Mesothelial cell of epicardium (in vitro differentiated cells): ENCODE data around the gene TUT4. TPM values are rescaled to one million over a fixed set of nuclear protein-coding genes. Genes with fewer than 3 reads are reported as not detected.

ENCODE experiments used
- DNase-seq, 2 experiments: peaks; one replicate each; pipeline ENCODE4 v3.0.0; 2021; ENCODE audit warnings: low spot score in 2 of 2; ENCODE audit not compliant: unreplicated experiment in 2 of 2
- H3K27ac Mint-ChIP-seq: 2 replicates; pipeline ENCODE4 v1.8.0; 2021; ENCODE audit warnings: mixed read lengths
- H3K27me3 Mint-ChIP-seq: 2 replicates; pipeline ENCODE4 v1.8.0; 2021; ENCODE audit warnings: low read depth, mixed read lengths
- H3K36me3 Mint-ChIP-seq: 2 replicates; pipeline ENCODE4 v1.8.0; 2021; ENCODE audit warnings: mixed read lengths
- H3K4me1 Mint-ChIP-seq: 2 replicates; pipeline ENCODE4 v1.8.0; 2021; ENCODE audit warnings: mixed read lengths
- H3K4me3 Mint-ChIP-seq: 2 replicates; pipeline ENCODE4 v1.8.0; 2021; ENCODE audit warnings: mild to moderate bottlenecking, moderate library complexity, mixed read lengths
- H3K9me3 Mint-ChIP-seq: 2 replicates; pipeline ENCODE4 v1.8.0; 2021; ENCODE audit warnings: mixed read lengths
- CTCF ChIP-seq: fragments of 200-600 bp; sonication (generic); IDR thresholded peaks from one replicate; pipeline ENCODE4 v1.5.0; 2021; ENCODE audit warnings: antibody characterized with exemption; ENCODE audit not compliant: unreplicated experiment
- total RNA-seq: library from RNA; stranded (reverse); gene quantifications from 3 replicates; pipeline ENCODE4 v1.2.1, GENCODE V29; 2021

Gene TUT4
- total RNA-seq, result 123 to 132 TPM (median 129 TPM) in 3 replicates

GRCh38 chr1:52552505-52553361, at the start of gene TUT4:
TUT4 (minus strand) TSS chr1:52553092; CDS start chr1:52526280, 26,812 bp downstream.
- H3K36me3 Mint-ChIP-seq, result no peaks in the 10 kb centered on the region

GRCh38 chr1:52601991-52602855, 49.3 kb upstream of the TUT4 start, which contains the start of gene GPX7:
GPX7 (plus strand) TSS chr1:52602371; CDS start chr1:52602410, 39 bp downstream.
- TF ChIP-seq CTCF, result no peak
- no peaks in the 10 kb centered on the region for H3K27me3 Mint-ChIP-seq
- DNase-seq, result peak; percentile 27 to 52
- H3K4me1 Mint-ChIP-seq, result peaks cover 25% of the 10 kb centered on the region
- H3K9me3 Mint-ChIP-seq, result no peaks in the 10 kb centered on the region
- peaks cover 11% of the 10 kb centered on the region for H3K36me3 Mint-ChIP-seq
- H3K4me3 Mint-ChIP-seq, result peak within 1 kb of the TSS; percentile 74
- H3K27ac Mint-ChIP-seq, result peak within 1 kb of the TSS; percentile 90

More at GRCh38 chr1:52552505-52553361, at the start of gene TUT4:
- H3K27ac Mint-ChIP-seq, result peak within 1 kb of the TSS; percentile 97
- no peaks in the 10 kb centered on the region for H3K27me3 Mint-ChIP-seq
- H3K4me1 Mint-ChIP-seq, result peaks cover 37% of the 10 kb centered on the region
- H3K4me3 Mint-ChIP-seq, result peak within 1 kb of the TSS; percentile 72
- no peaks in the 10 kb centered on the region for H3K9me3 Mint-ChIP-seq
- no peak for TF ChIP-seq CTCF
- DNase-seq, result peak; percentile 79 to 82

GRCh38 chr1:52601519-52601918, 48.6 kb upstream of the TUT4 start:
- H3K36me3 Mint-ChIP-seq, result peaks cover 4% of the 10 kb centered on the region
- peak overlapping the region; percentile 85 for H3K27ac Mint-ChIP-seq
- H3K4me3 Mint-ChIP-seq, result peak overlapping the region; percentile 74
- no peak for DNase-seq
- no peaks in the 10 kb centered on the region for H3K27me3 Mint-ChIP-seq
- peaks cover 25% of the 10 kb centered on the region for H3K4me1 Mint-ChIP-seq
- TF ChIP-seq CTCF, result no peak
- no peaks in the 10 kb centered on the region for H3K9me3 Mint-ChIP-seq

GRCh38 chr1:52600533-52601179, 47.8 kb upstream of the TUT4 start:
- no peak overlapping the region for H3K27ac Mint-ChIP-seq
- no peak for DNase-seq
- no peaks in the 10 kb centered on the region for H3K36me3 Mint-ChIP-seq
- no peaks in the 10 kb centered on the region for H3K9me3 Mint-ChIP-seq
- TF ChIP-seq CTCF, result no peak
- no peak overlapping the region for H3K4me3 Mint-ChIP-seq
- peaks cover 23% of the 10 kb centered on the region for H3K4me1 Mint-ChIP-seq
- no peaks in the 10 kb centered on the region for H3K27me3 Mint-ChIP-seq

- no peaks in the 10 kb centered on the region for H3K27me3 Mint-ChIP-seq
- no peak for TF ChIP-seq CTCF
- no peaks in the 10 kb centered on the region for H3K9me3 Mint-ChIP-seq
- H3K4me3 Mint-ChIP-seq, result no peak overlapping the region
- no peak for DNase-seq
- no peaks in the 10 kb centered on the region for H3K36me3 Mint-ChIP-seq
- H3K4me1 Mint-ChIP-seq, result peaks cover 20% of the 10 kb centered on the region
- H3K27ac Mint-ChIP-seq, result no peak overlapping the region
Measured at GRCh38 chr1:52599236-52599635, 46.3 kb upstream of the TUT4 start.
